Activated T-helper 1 cell treated with anti-CD3 and anti-CD28 coated beads, Interleukin-2, amount 50 U/mL, for 16 hours (primary cell): ENCODE results near the gene LTB.
A peak's percentile ranks its signal among the peaks of the same experiment; 100 is the strongest.

ENCODE experiments used
- DNase-seq, 2 donors: peaks; one replicate each; pipeline ENCODE4 v3.0.0-alpha.2; 2020; ENCODE audit warnings: low read depth in 1 of 2, low spot score in 1 of 2

LTB gene

DNA sequence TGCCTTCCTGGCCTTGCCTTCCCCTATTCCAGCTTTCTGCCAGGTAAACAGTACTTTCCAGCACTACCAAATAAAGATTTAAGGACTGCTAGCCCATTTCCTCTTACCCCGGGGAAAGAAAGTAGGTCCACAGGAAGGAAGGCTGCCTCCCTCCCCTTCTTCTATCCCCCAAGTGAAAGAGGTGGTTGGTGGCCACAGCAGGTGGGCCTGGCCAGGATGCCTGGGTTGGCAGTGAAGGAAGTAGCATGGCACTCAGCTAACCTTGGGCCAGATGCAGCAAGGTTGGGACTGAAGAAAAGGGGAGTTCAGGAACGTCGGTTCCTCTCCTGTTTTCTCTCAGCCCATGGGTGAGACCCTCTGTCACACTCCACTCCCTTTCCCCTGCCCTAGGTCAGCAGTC, 25.9 kb downstream of the LTB start:
- DNase-seq = no peak

DNA sequence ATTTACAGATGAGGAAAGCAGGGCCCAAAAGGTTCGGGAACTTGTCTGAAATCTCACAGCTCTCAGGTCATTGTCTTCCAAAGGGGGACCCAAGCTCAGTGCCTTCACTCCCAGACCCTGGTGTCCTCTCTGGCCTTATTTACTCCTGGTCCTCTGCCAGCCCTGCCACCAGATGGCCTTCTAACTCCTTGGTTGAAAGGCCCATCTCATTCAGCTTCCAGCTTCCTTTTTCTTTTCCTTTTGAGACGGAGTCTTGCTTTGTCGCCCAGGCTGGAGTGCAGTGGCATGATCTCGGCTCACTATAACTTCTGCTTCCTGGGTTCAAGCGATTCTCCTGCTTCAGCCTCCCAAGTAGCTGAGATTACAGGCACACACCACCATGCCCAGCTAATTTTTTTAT, 30.9 kb downstream of the LTB start:
- peak in 1 of 2 donors; percentile 47 for DNase-seq

DNA sequence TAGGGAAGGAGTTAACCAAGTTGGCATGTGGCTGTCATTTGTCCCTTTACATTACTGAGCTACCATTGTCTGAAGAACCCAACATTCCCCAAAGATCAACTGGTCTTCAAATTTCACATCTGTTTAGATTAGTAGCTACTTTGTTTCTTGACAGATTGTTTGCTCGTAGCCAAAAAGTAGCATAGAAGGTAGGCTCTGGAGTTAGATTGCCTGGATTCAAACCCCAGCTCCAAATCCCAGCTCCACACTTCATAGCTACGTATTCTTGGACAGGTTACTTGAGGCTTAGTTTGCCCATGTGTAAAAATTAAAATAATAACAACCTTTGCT, 33.7 kb downstream of the LTB start:
- DNase-seq = no peak

DNA sequence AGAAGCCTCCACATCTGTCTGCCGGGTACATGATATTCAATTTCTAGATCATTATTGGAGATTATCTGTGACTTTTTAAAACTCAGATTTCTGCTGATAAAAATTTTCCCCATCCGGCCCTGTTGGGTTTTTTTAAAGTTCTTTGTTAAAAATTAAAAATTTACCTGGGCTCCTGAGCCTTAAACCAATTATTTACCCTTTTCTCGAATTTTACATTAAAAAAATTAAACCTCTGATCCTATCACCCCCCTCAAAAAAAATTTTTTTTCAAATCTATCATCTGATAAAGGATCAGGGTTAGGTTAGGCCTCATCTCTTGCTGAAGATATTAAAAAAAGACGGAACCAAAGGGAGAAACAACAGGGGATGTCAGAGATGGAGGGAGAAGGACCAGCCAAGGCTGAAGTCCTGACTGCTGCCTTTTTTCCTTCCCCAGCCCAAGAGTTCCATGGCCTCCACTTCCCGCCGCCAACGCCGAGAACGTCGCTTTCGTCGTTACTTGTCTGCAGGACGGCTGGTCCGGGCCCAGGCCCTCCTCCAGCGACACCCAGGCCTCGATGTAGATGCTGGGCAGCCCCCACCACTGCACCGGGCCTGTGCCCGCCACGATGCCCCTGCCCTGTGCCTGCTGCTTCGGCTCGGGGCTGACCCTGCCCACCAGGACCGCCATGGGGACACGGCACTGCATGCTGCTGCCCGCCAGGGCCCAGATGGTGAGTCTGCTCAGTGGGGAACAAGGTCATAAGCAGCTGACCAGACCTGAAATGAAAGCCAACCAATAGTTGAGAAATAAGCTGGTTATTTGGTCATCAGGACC, 34.3 kb downstream of the LTB start:
- no peak for DNase-seq

DNA sequence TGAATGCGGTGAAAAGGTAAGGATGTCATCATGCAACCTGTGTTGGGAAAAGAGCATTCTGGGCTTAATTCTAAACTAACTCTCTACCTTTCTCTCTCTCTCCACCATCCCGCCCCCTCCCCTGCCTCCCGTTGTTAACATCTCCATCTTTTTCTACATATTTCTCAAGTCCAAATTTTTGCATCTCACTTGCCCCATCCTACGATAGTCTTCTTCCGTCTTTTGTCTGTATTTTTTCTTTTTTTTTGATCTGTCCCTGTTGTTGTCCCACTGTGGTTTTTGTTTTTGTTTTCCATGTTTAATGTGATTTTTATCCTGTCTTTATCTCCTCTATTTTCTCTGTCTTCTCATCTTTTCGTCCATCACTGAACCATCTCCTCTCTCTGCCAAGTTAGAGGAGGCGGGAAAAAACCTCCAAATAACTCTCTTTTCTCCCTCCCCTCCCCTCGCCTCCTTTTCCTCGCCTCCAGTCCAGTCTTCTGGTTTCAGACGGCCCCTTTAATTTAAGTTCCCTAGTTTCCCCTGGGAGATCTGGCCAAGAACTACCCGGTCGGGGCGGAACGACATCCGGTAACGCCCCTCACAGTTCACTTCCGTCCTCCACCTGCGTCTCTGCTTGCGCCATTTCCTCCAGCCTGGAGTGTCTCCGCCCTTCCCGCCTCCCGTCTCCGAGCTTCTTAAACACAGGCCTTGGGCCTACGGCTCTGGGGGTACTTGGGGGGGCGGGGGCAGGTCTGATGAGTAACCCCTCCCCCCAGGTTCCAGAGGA, 35.1 kb downstream of the LTB start, which contains the start of gene NFKBIL1:
Gene NFKBIL1, plus strand, starts transcription at position 651 of the 769 bp plus-strand sequence. Its CDS starts 87 bp downstream, at position 738.
- peak; percentile 77 to 83 for DNase-seq

DNA sequence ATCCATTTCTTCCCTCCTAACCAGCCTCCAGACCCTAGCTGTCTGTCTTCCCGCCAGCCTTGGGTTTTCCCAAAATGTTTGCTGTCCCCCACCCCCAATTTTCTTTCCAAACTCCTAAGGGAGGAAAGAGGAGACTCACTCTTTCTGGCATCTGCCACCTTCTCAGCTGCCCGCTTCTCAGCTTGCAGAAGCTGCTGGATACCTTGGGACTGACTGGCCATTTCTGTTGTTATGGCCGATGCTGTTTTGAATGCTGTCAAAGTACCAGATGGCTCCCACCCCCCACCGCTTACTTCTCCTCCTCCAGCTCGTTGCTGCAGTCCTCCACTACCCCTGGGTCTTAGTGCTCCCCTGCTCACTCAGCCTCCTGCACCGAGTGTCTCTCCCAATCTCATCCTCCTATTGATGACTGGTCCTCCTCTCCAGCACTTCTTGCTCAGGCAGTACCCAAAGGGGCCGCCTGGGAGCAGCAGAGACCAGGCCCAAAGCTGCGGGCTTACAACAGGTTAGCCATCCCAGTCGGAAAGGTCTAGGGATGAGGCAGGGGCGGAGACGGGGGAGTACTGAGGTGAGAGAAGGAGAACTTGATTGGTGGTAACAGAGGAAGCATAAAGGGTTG, 35.8 kb downstream of the LTB start, which contains the start of gene ATP6V1G2:
Gene ATP6V1G2, minus strand, starts transcription at position 270 of the 619 bp plus-strand sequence. Its CDS starts 49 bp downstream, at position 221.
- DNase-seq = peak; percentile 63 to 68

DNA sequence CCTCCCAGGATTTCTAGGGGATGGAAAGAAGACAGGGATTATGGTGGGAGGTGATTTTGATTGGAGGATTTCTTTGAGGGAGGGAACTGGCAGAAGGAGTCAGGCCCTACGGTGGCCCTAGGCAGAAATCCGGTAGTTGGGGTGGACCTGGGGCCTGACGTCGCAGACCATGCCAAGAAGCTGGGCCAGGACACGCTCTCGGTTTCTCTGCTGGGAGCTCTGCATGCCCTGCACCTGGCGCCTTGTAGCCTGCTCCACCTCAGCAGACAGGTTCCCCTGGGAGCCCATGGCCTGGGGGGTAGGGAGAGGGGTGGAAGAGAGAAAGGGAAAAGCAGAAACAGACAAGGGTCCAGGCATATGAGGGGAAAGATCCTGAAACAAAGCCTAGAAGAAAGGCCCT, 36.9 kb downstream of the LTB start:
- no peak for DNase-seq

DNA sequence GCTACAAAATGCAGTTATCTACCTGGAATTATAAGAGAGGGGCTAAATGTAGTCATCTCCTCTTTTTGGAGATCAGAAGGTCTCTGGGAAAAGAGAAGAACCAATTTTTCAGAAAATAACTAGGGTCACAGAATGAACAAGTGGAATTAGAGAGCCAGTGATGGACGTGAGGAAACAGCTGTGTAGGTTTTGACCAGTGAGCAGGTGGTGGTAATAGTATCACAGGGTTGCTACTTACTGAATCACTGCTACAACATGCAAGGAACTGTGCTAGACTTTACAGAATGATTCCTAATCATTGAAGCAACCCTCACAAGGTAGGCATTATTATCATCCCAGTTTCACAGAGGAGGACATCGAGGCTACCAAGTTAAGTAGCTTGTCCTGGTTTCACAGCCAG, 37.5 kb downstream of the LTB start:
- DNase-seq = no peak

DNA sequence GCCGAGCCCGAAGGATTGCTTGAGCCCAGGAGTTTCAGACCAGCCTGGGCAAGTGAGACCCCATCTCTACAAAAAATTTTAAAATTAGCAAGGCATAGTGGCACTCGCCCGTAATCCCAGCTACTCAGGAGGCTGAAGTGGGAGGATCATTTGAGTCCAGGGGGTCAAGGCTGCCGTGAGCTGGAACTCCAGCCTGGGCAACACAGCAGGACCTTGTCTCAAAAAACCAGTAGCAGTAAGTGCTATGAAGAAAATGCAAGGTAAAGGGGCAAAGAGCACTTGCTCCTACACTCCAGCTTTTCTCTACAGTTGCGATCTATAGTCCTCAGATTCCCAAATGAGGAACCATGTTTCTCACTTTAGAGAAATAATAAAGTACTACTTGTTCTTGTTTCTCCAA, 38.6 kb downstream of the LTB start:
- no peak for DNase-seq

DNA sequence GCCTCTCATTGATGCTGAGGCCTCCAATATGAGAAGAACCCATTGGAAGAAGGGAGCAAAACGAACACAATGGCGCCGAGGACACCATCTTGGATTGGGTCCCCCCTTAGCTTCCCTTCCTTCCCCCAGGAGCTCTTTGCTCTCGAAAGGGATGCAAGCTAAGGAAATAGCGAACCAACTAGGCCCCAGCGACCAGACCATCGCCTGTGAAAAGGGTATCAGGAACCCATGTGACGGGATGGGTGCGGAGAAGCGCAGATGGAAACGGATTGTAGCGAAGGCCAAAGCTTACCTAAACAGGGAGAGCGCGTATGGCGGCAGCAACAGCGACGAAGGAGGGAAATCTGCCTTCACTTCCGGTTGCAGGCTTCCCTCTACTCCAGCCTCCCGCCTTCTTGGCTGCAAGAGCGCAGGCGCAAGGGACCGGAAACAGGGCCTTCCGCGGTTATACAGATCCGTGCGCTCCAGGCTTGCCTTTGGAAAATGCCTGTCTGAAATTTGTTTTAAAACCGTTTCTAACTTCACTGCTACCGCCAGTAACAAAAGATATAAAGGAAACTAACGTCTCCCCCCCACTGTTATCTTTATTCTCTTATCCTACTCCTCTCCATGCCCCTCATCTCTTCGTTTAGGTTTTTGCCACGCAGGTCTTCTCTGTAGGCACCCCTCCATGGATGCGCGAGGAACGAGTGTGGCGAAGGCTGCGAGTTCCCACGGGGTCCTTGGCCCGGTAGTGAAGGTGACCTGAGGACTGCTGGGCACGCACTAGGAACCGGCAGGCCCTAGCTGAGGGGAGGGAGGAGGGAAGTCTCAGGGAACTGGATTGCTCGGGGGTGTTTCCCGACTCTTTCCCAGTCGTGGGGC, 40.3 kb downstream of the LTB start, which contains the start of gene DDX39B:
Gene DDX39B, minus strand, starts transcription at position 346 of the 864 bp plus-strand sequence. CDS start 1,471 bp downstream, outside the sequence.
- DNase-seq = peak; percentile 87 to 92

DNA sequence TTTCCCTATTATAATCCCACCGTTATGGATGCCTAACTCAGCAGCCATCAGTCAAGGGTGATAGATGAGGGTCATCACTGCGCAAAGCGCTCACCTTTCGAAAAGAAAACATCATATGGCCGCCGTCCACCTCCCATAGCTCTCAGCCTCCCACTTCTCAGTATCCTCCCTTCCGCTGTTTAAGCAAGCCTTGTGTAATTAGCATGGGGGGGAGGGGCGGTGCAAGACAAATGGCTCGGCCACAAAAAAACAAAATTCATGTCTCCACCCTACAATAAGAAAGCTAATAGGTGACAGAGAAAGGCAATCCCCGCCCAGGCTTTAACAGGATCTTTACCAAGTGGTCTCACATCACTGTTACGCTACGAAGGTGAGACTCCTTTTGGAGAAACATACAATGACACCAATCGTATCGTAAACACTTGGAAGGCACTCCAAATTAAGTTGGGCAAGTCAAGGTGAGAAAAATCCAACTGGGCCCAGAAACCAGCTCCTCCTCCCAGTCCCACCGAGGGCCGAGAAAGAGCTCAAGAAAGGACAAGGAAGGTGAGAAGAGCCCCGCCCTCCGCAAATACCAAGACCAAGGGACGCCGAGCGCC, 41.1 kb downstream of the LTB start:
- peak; percentile 38 to 41 for DNase-seq

DNA sequence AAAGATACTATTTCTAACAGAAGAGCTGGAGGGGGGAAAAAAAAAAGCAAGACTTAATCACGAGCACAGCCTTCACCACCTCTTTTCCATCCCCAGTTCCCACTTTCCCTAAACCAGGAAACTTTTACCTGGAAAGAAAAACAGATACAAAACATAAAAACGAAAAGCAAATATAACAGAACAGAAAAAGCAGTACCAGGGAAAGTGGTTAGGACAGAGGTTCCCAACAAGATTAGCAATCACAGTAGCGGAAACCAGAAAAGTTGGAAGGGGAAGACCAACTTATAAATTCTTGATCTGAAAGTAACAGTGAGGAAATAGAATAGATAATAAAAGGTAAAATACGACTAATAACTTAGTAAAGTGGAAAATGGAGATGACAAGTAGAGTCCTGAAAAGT, 41.6 kb downstream of the LTB start:
- DNase-seq = no peak

DNA sequence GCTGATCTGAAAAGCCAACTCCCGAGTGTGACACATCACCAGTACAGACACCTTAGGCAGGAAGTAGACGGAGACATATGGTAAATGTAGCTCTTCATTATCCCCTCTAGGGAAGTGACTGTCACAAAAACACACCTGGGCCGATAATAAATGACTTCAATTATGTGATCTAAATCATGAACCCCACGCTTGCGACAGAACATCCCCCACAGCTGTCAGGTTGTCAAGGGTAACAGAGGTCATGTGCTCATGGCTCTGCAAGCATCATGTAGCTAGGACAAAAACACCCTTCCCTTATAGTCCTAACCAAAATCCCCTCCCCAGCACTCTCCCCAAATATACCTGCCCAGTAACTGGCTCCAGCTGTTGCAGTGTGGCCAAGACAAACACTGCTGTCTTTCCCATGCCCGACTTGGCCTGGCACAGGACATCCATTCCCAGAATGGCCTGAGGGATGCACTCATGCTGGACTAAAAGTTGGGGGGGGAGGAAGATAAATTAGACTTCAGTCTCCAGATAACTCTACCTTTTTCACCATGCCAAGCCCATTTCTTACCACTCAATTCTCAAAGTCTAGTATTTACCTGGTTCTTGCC, 43.3 kb downstream of the LTB start:
- no peak for DNase-seq

DNA sequence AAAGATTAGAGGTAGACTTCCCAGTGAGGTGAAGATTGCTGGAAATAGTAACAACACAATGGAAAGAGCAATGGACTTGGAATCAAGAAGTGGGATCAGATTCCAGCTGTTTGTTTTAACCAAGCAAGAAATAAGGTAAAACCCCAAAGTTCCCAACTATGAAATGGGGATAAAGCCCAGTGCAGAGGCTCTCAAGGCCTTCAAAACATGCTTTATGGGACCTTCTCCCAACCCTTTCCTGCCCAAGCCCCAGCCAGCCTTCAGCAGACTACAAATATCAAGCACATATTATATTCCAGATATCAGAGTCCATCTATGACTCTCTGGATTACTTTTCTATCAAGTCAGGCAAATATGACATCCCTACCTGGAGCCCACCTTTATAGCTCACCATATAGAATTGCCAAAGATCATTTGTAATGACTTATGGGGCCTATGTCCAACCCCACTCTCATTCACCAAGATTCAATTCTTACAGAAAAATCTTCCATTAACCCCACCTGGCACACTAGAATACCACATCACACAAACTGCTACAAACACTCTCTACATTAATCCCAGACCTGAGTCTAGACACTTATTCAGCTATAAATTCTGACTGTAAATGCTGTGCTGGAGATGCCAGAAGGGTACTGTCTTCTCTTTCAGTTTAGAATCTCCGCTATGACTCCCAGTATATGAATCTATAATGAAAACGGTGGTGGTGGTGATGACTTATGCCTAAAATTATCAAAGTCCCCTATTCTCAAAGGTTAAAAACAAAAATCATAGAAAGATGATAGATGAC, 46.5 kb downstream of the LTB start:
- DNase-seq = no peak

DNA sequence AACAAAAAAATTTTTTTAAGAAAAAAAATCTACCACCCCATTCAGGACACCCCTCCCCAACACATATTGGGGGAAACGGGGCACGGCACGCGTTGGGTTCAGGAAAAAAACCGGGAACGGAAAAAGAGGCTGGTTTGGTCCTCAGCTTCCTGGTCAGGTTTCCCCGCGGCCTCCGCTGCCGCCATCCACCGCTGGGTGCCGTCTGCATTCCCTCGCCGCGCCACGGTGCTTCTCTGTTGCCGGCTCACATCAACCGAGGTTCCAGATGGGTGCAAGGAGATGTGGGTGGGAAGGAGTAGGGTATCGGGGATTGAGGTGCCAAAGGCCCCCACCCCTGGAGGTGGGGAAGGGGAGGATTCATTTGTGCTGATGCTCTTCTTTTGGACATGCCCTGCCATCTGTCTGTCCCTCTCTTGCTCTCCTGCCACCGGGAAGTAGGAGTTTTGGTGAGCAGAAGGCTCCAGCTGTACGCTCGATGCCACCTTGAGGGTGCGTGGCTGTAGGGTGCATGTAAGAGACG, 47.6 kb downstream of the LTB start:
- no peak for DNase-seq

DNA sequence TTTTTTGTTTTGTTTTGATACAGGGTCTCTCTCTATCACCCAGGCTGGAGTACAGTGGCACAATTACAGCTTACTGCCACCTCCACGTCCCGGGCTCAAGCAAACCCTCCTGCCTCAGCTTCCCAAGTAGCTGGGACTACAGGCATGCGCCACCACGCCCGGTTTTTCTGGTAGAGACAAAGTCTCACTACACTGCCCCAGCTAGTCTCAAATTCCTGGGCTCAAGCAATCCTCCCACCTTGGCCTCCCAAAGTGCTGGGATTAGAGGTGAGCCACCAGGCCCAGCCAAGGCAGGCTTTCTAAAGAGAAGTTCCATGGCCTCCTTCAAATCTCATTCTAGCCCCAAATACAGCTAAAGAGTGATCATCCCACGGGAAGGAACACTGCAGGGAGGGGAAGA, 48.2 kb downstream of the LTB start:
- DNase-seq = no peak

DNA sequence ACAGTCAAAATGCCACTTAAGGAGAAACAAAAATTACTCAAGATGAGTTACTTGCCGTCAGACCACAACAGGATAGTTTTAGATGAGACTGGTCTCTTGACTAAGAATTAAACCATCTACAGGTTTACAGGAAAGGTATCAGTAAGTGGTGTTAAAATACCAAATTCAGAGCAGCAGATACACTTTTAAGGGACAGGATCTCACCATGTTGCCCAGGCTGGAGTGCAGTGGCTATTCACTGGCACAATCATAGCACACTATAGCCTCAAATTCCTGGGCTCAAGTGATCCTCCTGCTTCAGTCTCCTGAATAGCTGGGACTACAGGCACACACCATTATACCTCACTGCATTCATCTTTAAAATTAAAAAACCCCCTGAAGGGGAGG, 48.8 kb downstream of the LTB start:
- no peak for DNase-seq

DNA sequence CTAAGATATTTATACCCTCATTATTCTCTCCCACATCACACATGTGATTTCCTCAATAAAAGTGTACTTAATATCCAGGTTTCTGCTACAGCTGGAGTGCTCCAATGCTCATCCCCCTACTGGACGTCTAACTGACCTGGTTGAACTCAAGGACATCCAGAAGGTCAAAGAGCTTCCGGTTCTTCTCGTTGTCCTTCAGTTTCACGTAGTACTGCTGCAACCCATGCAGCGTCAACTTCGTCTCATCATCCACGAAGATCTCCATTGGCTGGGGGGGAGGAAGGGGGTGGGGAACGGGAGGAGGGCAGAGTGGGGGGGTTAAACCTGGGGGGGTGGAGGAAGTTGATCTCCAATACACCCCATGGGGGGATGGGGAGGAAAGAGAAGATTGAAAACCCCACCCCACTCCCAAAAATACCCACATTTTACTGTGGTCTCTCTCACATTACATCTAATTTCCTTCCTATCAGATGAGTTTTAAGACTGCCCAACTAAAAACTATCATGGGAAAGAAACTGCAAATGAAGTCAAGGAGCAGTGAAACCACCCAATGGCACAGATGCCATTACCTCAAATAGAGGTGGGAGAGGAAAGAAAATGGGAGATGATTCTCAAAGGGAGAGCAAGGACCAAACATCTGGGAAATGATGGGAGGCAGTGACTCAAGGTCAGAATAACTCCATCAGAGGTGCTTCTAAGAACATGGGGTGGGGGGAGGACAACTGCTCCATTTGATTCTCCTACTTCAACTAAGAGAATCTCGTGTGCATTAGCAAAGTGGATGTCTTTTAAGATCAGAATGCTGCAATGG, 49.4 kb downstream of the LTB start:
- no peak for DNase-seq
